PC-3 (cell line): ENCODE results near the gene PRSS50.

Experiments used
- CTCF ChIP-seq: fragments of 300-600 bp; sonication (generic); conservative IDR thresholded peaks from 2 replicates; pipeline ENCODE4 v1.5.1; 2017; ENCODE audit warnings: antibody characterized with exemption, low read depth, mild to moderate bottlenecking, low read length
- EZH2 ChIP-seq: fragments of 300-600 bp; sonication (generic); IDR thresholded peaks from one replicate; pipeline ENCODE4 v1.6.1; 2017; ENCODE audit warnings: antibody characterized with exemption, mild to moderate bottlenecking, low read length; ENCODE audit not compliant: unreplicated experiment
- EZH2phosphoT487 ChIP-seq: fragments of 300-600 bp; sonication (generic); IDR thresholded peaks from 2 replicates; pipeline ENCODE4 v1.6.1; 2018; ENCODE audit warnings: mild to moderate bottlenecking, antibody characterized with exemption, low read length, borderline replicate concordance

- no peak for TF ChIP-seq CTCF
- TF ChIP-seq EZH2phosphoT487 = no peak
- TF ChIP-seq EZH2 = no peak
Measured at GRCh38 chr3:46680298-46680826, 37.3 kb downstream of the PRSS50 start.
